HUES6 (cell line): ENCODE data around the gene HLA-DQB2.
"Not testable (repeated sequence)": the region's sequence is repeated elsewhere in the genome, so short reads cannot be mapped to it uniquely, and the experiment has no call there.

Source experiments
- H3K27ac ChIP-seq: 2 replicates; pipeline ENCODE4 v1.7.0; 2013; ENCODE audit warnings: low read depth, mild to moderate bottlenecking, low read length, inconsistent platforms
- H3K27me3 ChIP-seq: 2 replicates; pipeline ENCODE4 v1.6.1; 2013; ENCODE audit warnings: low read length; ENCODE audit not compliant: control insufficient read depth, insufficient read depth
- H3K36me3 ChIP-seq: 2 replicates; pipeline ENCODE4 v1.6.1; 2013; ENCODE audit warnings: low read length; ENCODE audit not compliant: control insufficient read depth, insufficient read depth
- H3K4me1 ChIP-seq: 2 replicates; pipeline ENCODE4 v1.6.1; 2013; ENCODE audit warnings: low read length; ENCODE audit not compliant: control insufficient read depth, insufficient read depth
- H3K4me3 ChIP-seq: 2 replicates; pipeline ENCODE4 v1.5.1; 2013; ENCODE audit warnings: low read depth, low read length
- H3K9ac ChIP-seq: one replicate; pipeline ENCODE4 v1.6.1; 2013; ENCODE audit warnings: mild to moderate bottlenecking, low read length
- H3K9me3 ChIP-seq: 2 replicates; pipeline ENCODE4 v1.6.1; 2013; ENCODE audit warnings: low read depth, low read length; ENCODE audit not compliant: control insufficient read depth, insufficient read depth

The HLA-DQB2 gene

GRCh38 chr6:32785781-32786533 lies 22.6 kb upstream of the HLA-DQB2 start:
- Histone ChIP-seq H3K9me3 (no peaks in the 10 kb centered on the region), H3K27ac (no peak overlapping the region), H3K4me3 (no peak overlapping the region), H3K36me3 (no peaks in the 10 kb centered on the region), H3K4me1 (no peaks in the 10 kb centered on the region), H3K9ac (no peak overlapping the region), H3K27me3 (no peaks in the 10 kb centered on the region)

GRCh38 chr6:32782923-32783322 lies 19.6 kb upstream of the HLA-DQB2 start:
- not testable (repeated sequence) for H3K4me1 ChIP-seq, H3K36me3 ChIP-seq, H3K9me3 ChIP-seq, H3K27ac ChIP-seq, H3K27me3 ChIP-seq, H3K4me3 ChIP-seq, H3K9ac ChIP-seq

- Histone ChIP-seq H3K9me3 (peaks cover 2% of the 10 kb centered on the region; the same call in 1 of the 2 replicates), H3K4me1 (no peaks in the 10 kb centered on the region), H3K36me3 (no peaks in the 10 kb centered on the region), H3K9ac (no peak overlapping the region), H3K4me3 (no peak overlapping the region), H3K27ac (no peak overlapping the region), H3K27me3 (no peaks in the 10 kb centered on the region)
Observed at GRCh38 chr6:32779036-32779435, 15.7 kb upstream of the HLA-DQB2 start.

- Histone ChIP-seq H3K27ac (no peak overlapping the region), H3K27me3 (no peaks in the 10 kb centered on the region), H3K9ac (no peak overlapping the region), H3K9me3 (peaks cover 2% of the 10 kb centered on the region; the same call in 1 of the 2 replicates), H3K4me1 (no peaks in the 10 kb centered on the region), H3K36me3 (no peaks in the 10 kb centered on the region), H3K4me3 (no peak overlapping the region)
Observed at GRCh38 chr6:32775071-32775470, 11.7 kb upstream of the HLA-DQB2 start.

DNA sequence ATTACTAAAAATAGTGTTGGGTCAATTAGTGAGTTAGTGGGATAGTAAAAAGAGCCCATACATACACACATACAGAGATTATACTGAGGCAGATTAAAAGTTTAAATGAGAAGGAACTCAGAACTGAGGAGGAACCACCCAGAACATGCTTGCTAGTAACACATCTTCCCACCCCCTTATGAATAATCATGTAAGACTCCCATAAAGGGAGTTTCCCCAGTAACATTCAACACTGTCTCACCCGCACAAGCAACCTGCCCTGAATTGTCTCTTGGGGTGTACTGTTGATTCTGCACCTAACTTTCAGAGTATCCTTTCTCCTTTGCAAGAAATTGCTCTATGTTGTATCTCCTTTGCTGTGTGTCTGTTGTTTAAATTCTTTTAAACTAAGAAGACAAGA lies 11.1 kb upstream of the HLA-DQB2 start:
- Histone ChIP-seq H3K36me3 (no peaks in the 10 kb centered on the region), H3K9me3 (peaks cover 2% of the 10 kb centered on the region; the same call in 1 of the 2 replicates), H3K4me1 (no peaks in the 10 kb centered on the region), H3K27me3 (no peaks in the 10 kb centered on the region), H3K4me3 (no peak overlapping the region), H3K27ac (no peak overlapping the region), H3K9ac (no peak overlapping the region)

DNA sequence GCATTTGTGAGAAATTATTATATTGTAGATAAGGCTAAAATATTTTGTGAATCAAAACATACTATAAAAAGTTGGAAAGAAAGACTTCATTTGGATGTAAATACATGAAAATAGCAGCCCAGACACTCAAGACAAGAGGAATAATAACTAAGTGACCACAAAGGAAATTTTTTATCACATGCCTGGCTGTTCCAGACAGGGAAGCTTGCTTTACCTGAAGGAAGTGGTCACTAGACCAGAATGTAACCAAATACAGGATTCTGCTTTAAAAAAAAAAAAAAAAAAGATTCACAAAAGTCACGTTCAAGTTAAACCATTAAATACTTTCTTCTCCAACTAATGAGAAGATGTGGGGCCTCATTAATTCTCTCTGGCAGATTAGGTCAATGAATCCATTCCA lies 9.3 kb upstream of the HLA-DQB2 start:
- H3K27me3 ChIP-seq: no peaks in the 10 kb centered on the region
- no peak overlapping the region for H3K27ac ChIP-seq
- no peaks in the 10 kb centered on the region for H3K4me1 ChIP-seq
- no peaks in the 10 kb centered on the region for H3K36me3 ChIP-seq
- no peaks in the 10 kb centered on the region for H3K9me3 ChIP-seq
- no peak overlapping the region for H3K4me3 ChIP-seq
- H3K9ac ChIP-seq: no peak overlapping the region

GRCh38 chr6:32764048-32764447 lies 716 bp upstream of the HLA-DQB2 start:
- Histone ChIP-seq H3K4me3 (no peak overlapping the region), H3K9me3 (no peaks in the 10 kb centered on the region), H3K36me3 (no peaks in the 10 kb centered on the region), H3K4me1 (no peaks in the 10 kb centered on the region), H3K27me3 (no peaks in the 10 kb centered on the region; the same call in 1 of the 2 replicates), H3K27ac (no peak overlapping the region), H3K9ac (no peak overlapping the region)

GRCh38 chr6:32761548-32761947 lies 1.8 kb downstream of the HLA-DQB2 start:
- H3K27me3 ChIP-seq: no peaks in the 10 kb centered on the region; the same call in 1 of the 2 replicates
- no peaks in the 10 kb centered on the region for H3K9me3 ChIP-seq
- no peak overlapping the region for H3K4me3 ChIP-seq
- H3K36me3 ChIP-seq: no peaks in the 10 kb centered on the region
- no peak overlapping the region for H3K27ac ChIP-seq
- no peak overlapping the region for H3K9ac ChIP-seq
- no peaks in the 10 kb centered on the region for H3K4me1 ChIP-seq

- no peaks in the 10 kb centered on the region for H3K36me3 ChIP-seq
- H3K27me3 ChIP-seq: no peaks in the 10 kb centered on the region; the same call in 1 of the 2 replicates
- no peak overlapping the region for H3K4me3 ChIP-seq
- H3K27ac ChIP-seq: no peak overlapping the region
- H3K9me3 ChIP-seq: no peaks in the 10 kb centered on the region
- H3K9ac ChIP-seq: no peak overlapping the region
- H3K4me1 ChIP-seq: no peaks in the 10 kb centered on the region
Observed at GRCh38 chr6:32761072-32761471, 2.3 kb downstream of the HLA-DQB2 start.

DNA sequence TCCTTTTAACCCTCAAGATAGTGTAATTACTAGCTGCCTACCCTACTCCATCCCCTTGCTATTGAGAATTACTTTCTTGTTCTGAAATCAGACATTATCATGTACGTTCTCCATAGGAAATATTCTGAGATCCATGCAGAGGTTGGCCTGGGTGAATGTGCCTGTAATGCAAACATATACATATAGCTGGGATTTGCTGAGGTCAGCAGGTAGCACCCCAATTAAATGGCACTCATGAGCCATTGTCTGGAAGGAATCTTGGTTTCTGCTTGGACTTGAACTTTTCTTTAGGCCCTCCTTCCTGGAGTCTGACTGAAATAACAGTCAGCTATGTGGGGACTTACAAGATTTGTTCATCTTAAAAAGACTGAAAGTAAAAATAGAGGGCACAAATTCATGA lies 3.7 kb downstream of the HLA-DQB2 start:
- Histone ChIP-seq H3K9me3 (no peaks in the 10 kb centered on the region), H3K27me3 (no peaks in the 10 kb centered on the region; the same call in 1 of the 2 replicates), H3K4me1 (no peaks in the 10 kb centered on the region), H3K4me3 (no peak overlapping the region), H3K36me3 (no peaks in the 10 kb centered on the region), H3K9ac (no peak overlapping the region), H3K27ac (no peak overlapping the region)

DNA sequence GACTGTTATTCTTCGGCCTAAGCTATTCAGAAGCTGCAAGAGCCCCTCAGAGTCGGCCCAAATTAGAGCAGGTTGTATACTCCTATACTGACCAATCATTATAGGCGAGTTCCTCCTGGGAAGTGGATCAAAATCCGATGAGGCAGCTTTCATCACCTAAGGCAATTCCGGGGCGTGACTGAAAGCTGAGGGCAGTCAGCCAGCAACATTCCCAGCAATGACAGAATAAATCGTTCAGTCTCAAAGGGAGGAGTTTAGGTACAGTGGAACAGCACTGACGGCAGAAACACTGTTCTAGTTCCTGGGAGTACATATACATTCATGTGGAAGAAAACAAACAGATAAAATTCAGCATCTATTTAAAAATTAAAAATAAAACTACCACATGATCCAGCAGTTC lies 10.8 kb downstream of the HLA-DQB2 start:
- Histone ChIP-seq H3K27ac (no peak overlapping the region), H3K9ac (no peak overlapping the region), H3K27me3 (no peaks in the 10 kb centered on the region; the same call in 1 of the 2 replicates), H3K4me1 (no peaks in the 10 kb centered on the region), H3K36me3 (no peaks in the 10 kb centered on the region), H3K9me3 (no peaks in the 10 kb centered on the region), H3K4me3 (no peak overlapping the region)
